CD14-positive monocyte (primary cell): ENCODE data around the gene BCAT1. TPM values are rescaled to one million over a fixed set of nuclear protein-coding genes. Genes with fewer than 3 reads are reported as not detected.

Experiments used
- DNase-seq, 3 donors: peaks; one replicate each; pipeline ENCODE4 v3.0.0-alpha.2; 2011 to 2022
- H2AFZ ChIP-seq: 2 replicates; pipeline ENCODE4 v1.6.0; 2012; ENCODE audit warnings: mild to moderate bottlenecking, low read depth, low read length, inconsistent platforms; ENCODE audit not compliant: insufficient read depth, poor library complexity, severe bottlenecking
- H3K27ac ChIP-seq, 2 donors: 1 replicate in 1 of 2; 2 replicates in 1 of 2; pipeline ENCODE4 v1.5.1; 2012 to 2013; ENCODE audit warnings: low read length in 2 of 2, control low read depth in 1 of 2, inconsistent platforms in 1 of 2, low read depth in 1 of 2, mild to moderate bottlenecking in 1 of 2
- H3K27me3 ChIP-seq, 2 donors: one replicate each; pipeline versions ENCODE4 v1.6.0 to v1.6.1; 2011 to 2013; ENCODE audit warnings: low read length in 2 of 2; ENCODE audit not compliant: control insufficient read depth in 2 of 2, insufficient read depth in 2 of 2
- H3K36me3 ChIP-seq, 2 donors: replicated peaks in 1 of 2; 1 replicate in 1 of 2; 2 replicates in 1 of 2; pipeline versions ENCODE4 v1.5.1 to v1.6.1; 2012 to 2013; ENCODE audit warnings: low read length in 2 of 2, control low read depth in 1 of 2, inconsistent platforms in 1 of 2, mild to moderate bottlenecking in 1 of 2; ENCODE audit not compliant: insufficient read depth in 2 of 2, control insufficient read depth in 1 of 2
- H3K4me1 ChIP-seq, 2 donors: 1 replicate in 1 of 2; 2 replicates in 1 of 2; pipeline versions ENCODE4 v1.5.1 to v1.6.1; 2012 to 2013; ENCODE audit warnings: low read length in 2 of 2, control low read depth in 1 of 2, inconsistent platforms in 1 of 2, mild to moderate bottlenecking in 1 of 2, moderate library complexity in 1 of 2; ENCODE audit not compliant: insufficient read depth in 2 of 2, control insufficient read depth in 1 of 2
- H3K4me2 ChIP-seq: replicated peaks from 2 replicates; pipeline ENCODE3; 2012; ENCODE audit warnings: low read length, moderate library complexity, mild to moderate bottlenecking; ENCODE audit not compliant: poor library complexity, severe bottlenecking; ENCODE audit errors: extremely low read depth
- H3K4me3 ChIP-seq, 3 experiments: fragments of 200-600 bp in 1 of 3; sonication (generic) in 1 of 3; replicated peaks in 1 of 3; 1 replicate in 2 of 3; 2 replicates in 1 of 3; pipeline ENCODE4 v1.5.1; 2011 to 2013; ENCODE audit warnings: low read length in 3 of 3, mild to moderate bottlenecking in 3 of 3, control low read depth in 2 of 3, low read depth in 2 of 3, inconsistent platforms in 1 of 3, moderate library complexity in 1 of 3
- H3K79me2 ChIP-seq: 2 replicates; pipeline ENCODE4 v1.6.0; 2012; ENCODE audit warnings: mild to moderate bottlenecking, control low read depth, inconsistent platforms, low read length, moderate library complexity; ENCODE audit not compliant: insufficient read depth
- H3K9ac ChIP-seq: 2 replicates; pipeline ENCODE4 v1.6.0; 2017; ENCODE audit warnings: low read length, mild to moderate bottlenecking; ENCODE audit not compliant: insufficient read depth, poor library complexity, severe bottlenecking
- H3K9me3 ChIP-seq, 2 donors: replicated peaks in 1 of 2; 1 replicate in 1 of 2; 2 replicates in 1 of 2; pipeline versions ENCODE4 v1.5.1 to v1.6.1; 2012 to 2013; ENCODE audit warnings: low read length in 2 of 2, control low read depth in 1 of 2; ENCODE audit not compliant: control insufficient read depth in 1 of 2, insufficient read depth in 1 of 2
- H4K20me1 ChIP-seq: 2 replicates; pipeline ENCODE4 v1.6.0; 2012; ENCODE audit warnings: mild to moderate bottlenecking, low read length, control low read depth, moderate library complexity; ENCODE audit not compliant: insufficient read depth
- H3K27ac Mint-ChIP-seq, 7 donors: one replicate each; pipeline ENCODE4 v1.8.0; 2020; ENCODE audit warnings: mild to moderate bottlenecking in 7 of 7, mixed read lengths in 7 of 7, moderate library complexity in 6 of 7, inconsistent platforms in 2 of 7
- H3K27me3 Mint-ChIP-seq, 3 donors: one replicate each; pipeline ENCODE4 v1.8.0; 2021 to 2022; ENCODE audit warnings: low read depth in 3 of 3, mild to moderate bottlenecking in 3 of 3, mixed read lengths in 3 of 3, moderate library complexity in 3 of 3, inconsistent platforms in 1 of 3
- H3K36me3 Mint-ChIP-seq, 2 donors: one replicate each; pipeline ENCODE4 v1.8.0; 2020; ENCODE audit warnings: mixed read lengths in 2 of 2, inconsistent platforms in 1 of 2, mild to moderate bottlenecking in 1 of 2
- H3K4me1 Mint-ChIP-seq: one replicate; pipeline ENCODE4 v1.8.0; 2020; ENCODE audit warnings: mild to moderate bottlenecking, mixed read lengths
- H3K4me3 Mint-ChIP-seq, 2 donors: one replicate each; pipeline ENCODE4 v1.8.0; 2020; ENCODE audit warnings: mild to moderate bottlenecking in 2 of 2, mixed read lengths in 2 of 2, moderate library complexity in 1 of 2
- H3K9me3 Mint-ChIP-seq, 7 donors: one replicate each; pipeline ENCODE4 v1.8.0; 2020 to 2022; ENCODE audit warnings: mixed read lengths in 7 of 7, mild to moderate bottlenecking in 6 of 7, moderate library complexity in 6 of 7, inconsistent platforms in 2 of 7
- CTCF ChIP-seq: fragments of 200-600 bp; IDR thresholded peaks from one replicate; pipeline ENCODE4 v1.8.0; 2022; ENCODE audit warnings: antibody characterized with exemption, mild to moderate bottlenecking
- WGBS: methylation state at CpG from one replicate; pipeline ENCODE4 v1.1.5; 2013; ENCODE audit warnings: missing lambda C conversion rate; ENCODE audit not compliant: insufficient coverage; 5-methylcytosine and 5-hydroxymethylcytosine counted together
- intact Hi-C, 2 donors: fragments of 100-400 bp; cut with micrococcal nuclease; formaldehyde crosslinking; loops; one replicate each; pipeline versions ENCODE4 v1.15.0 to v1.15.1; 2023
- polyA plus RNA-seq, 3 donors: library from polyadenylated mRNA; depleted of rRNA in 1 of 3; unstranded in 2 of 3; stranded (reverse) in 1 of 3; fragments of 300-500 nt in 2 of 3; fragments of >200 nt in 1 of 3; fragmentation: Illumina TruSeq in 2 of 3; gene quantifications; 1 replicate in 2 of 3; 2 replicates in 1 of 3; pipeline ENCODE4 v1.2.3, GENCODE V29; 2012 to 2021

Gene BCAT1
- polyA plus RNA-seq, 3 donors: 3.5 to 16.9 (median 15.2) TPM

- H3K4me1 ChIP-seq: peaks cover 3 to 8% of the 10 kb centered on the region in 2 donors
- no peaks in the 10 kb centered on the region for H4K20me1 ChIP-seq
- H3K9me3 ChIP-seq: no peaks in the 10 kb centered on the region
- Mint-ChIP-seq H3K4me3 (no peak overlapping the region), H3K4me1 (peaks cover 8% of the 10 kb centered on the region), H3K27me3 (peaks cover 0 to 2% (median 1%) of the 10 kb centered on the region in 3 donors), H3K27ac (no peak overlapping the region), H3K36me3 (no peaks in the 10 kb centered on the region), H3K9me3 (peaks cover 0 to 4% (median 0%) of the 10 kb centered on the region in 7 donors)
- no peak overlapping the region for H2AFZ ChIP-seq
- WGBS: 93% methylated on average over 2 of the region's 3 CpGs
- no peak overlapping the region for H3K4me3 ChIP-seq
- TF ChIP-seq CTCF: no peak
- intact Hi-C loops: loop anchor here in 1 of 2 donors (10.0 kb wide), 1 partner anchor 1569 kb away; no protein-coding TSS in a partner anchor
- H3K27ac ChIP-seq: no peak overlapping the region
- H3K9ac ChIP-seq: no peak overlapping the region
- DNase-seq: no peak
- no peak overlapping the region for H3K4me2 ChIP-seq
- no peaks in the 10 kb centered on the region for H3K27me3 ChIP-seq
- no peaks in the 10 kb centered on the region for H3K79me2 ChIP-seq
- H3K36me3 ChIP-seq: no peaks in the 10 kb centered on the region
Measured at GRCh38 chr12:24773996-24774395, 174.9 kb downstream of the BCAT1 start.

- Histone ChIP-seq H3K4me1 (peaks cover 3 to 8% of the 10 kb centered on the region in 2 donors), H3K79me2 (no peaks in the 10 kb centered on the region), H3K9ac (no peak overlapping the region), H3K27ac (no peak overlapping the region), H3K27me3 (no peaks in the 10 kb centered on the region), H3K36me3 (no peaks in the 10 kb centered on the region), H3K4me3 (no peak overlapping the region), H3K9me3 (no peaks in the 10 kb centered on the region), H3K4me2 (no peak overlapping the region), H4K20me1 (no peaks in the 10 kb centered on the region), H2AFZ (no peak overlapping the region)
- TF ChIP-seq CTCF: no peak
- intact Hi-C loops: loop anchor here in 1 of 2 donors (10.0 kb wide), 1 partner anchor 1568 kb away; no protein-coding TSS in a partner anchor
- Mint-ChIP-seq H3K27me3 (peaks cover 0 to 2% (median 1%) of the 10 kb centered on the region in 3 donors), H3K4me3 (no peak overlapping the region), H3K9me3 (peaks cover 0 to 6% (median 3%) of the 10 kb centered on the region in 7 donors), H3K4me1 (peaks cover 8% of the 10 kb centered on the region), H3K36me3 (no peaks in the 10 kb centered on the region), H3K27ac (no peak overlapping the region)
- no peak for DNase-seq
Measured at GRCh38 chr12:24772813-24773212, 176.1 kb downstream of the BCAT1 start.
